ENCODE measurements around the gene CHTOP.
A peak's percentile ranks its signal among the peaks of the same experiment; 100 is the strongest.

CHTOP gene

DNA sequence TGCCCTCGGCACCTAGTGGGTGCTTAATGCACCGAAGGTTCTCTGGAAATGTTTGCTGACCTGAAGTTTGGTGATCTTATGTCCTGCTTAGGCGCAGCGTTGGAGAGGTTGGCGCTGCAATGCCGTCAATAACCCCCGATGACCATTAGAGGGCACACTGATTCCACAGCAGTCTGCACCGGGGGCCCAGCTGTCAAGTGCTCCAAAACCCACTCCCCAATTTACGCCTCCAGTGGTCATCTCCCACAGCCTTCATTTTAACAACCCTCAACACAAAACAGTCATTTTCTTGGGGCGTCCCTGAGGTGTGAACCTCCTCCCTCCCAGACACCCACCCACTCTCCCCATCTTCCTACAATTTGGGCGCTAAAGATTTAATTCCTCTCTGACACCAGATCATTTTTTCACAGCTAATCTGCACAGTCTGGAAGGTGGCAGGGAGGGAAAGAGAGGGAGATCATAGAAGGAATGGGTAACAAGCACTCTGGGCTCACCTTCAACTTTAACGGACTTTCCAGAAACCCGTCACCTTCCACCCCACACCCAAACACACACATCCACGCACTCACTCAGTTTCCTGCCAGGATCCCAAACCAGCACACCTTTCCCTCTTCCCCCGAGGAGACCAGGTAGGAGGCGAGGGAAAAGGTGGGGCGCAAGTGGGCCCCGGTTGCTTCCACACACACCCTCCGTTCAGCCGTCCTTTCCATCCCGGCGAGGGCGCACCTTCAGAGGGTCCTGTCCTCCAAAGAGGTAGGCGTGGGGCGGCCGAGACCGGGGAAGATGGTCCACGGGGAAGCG, 44.1 kb downstream of the CHTOP start (continued):
- TF ChIP-seq, protein P1, sequence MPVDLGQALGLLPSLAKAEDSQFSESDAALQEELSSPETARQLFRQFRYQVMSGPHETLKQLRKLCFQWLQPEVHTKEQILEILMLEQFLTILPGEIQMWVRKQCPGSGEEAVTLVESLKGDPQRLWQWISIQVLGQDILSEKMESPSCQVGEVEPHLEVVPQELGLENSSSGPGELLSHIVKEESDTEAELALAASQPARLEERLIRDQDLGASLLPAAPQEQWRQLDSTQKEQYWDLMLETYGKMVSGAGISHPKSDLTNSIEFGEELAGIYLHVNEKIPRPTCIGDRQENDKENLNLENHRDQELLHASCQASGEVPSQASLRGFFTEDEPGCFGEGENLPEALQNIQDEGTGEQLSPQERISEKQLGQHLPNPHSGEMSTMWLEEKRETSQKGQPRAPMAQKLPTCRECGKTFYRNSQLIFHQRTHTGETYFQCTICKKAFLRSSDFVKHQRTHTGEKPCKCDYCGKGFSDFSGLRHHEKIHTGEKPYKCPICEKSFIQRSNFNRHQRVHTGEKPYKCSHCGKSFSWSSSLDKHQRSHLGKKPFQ (tag by site-specific recombination; IDR thresholded peaks at IDR 0.05) = peak; percentile 25; the same call in 1 of the 2 replicates
- TF ChIP-seq ZSCAN30 (tag by site-specific recombination; IDR thresholded peaks at IDR 0.05) = peak; percentile 76; the same call in 1 of the 2 replicates
- TF ChIP-seq ZNF521 (tag by site-specific recombination; IDR thresholded peaks at IDR 0.05) = no peak
- peak; percentile 63 for TF ChIP-seq ZSCAN16 (tag by site-specific recombination; IDR thresholded peaks at IDR 0.05)
- TF ChIP-seq SP7 (tag by site-specific recombination; IDR thresholded peaks at IDR 0.05) = peak; percentile 31; the same call in 1 of the 2 replicates
- peak; percentile 17; the same call in 1 of the 2 replicates for TF ChIP-seq KLF8 (tag by site-specific recombination; IDR thresholded peaks at IDR 0.05)
- peak; percentile 64; the same call in 1 of the 2 replicates for TF ChIP-seq ZSCAN23 (tag by site-specific recombination; IDR thresholded peaks at IDR 0.05)
- TF ChIP-seq ZFHX2 (tag by site-specific recombination; conservative IDR thresholded peaks at IDR 0.05) = peak; percentile 92
- no peak for TF ChIP-seq ZNF555 (tag by site-specific recombination; conservative IDR thresholded peaks at IDR 0.05)
- peak; percentile 38; the same call in 1 of the 2 replicates for TF ChIP-seq ZBTB10 (tag by site-specific recombination; IDR thresholded peaks at IDR 0.05)
- peak; percentile 56; the same call in 1 of the 2 replicates for TF ChIP-seq ZFP69B (tag by site-specific recombination; IDR thresholded peaks at IDR 0.05)
- TF ChIP-seq, protein P2, sequence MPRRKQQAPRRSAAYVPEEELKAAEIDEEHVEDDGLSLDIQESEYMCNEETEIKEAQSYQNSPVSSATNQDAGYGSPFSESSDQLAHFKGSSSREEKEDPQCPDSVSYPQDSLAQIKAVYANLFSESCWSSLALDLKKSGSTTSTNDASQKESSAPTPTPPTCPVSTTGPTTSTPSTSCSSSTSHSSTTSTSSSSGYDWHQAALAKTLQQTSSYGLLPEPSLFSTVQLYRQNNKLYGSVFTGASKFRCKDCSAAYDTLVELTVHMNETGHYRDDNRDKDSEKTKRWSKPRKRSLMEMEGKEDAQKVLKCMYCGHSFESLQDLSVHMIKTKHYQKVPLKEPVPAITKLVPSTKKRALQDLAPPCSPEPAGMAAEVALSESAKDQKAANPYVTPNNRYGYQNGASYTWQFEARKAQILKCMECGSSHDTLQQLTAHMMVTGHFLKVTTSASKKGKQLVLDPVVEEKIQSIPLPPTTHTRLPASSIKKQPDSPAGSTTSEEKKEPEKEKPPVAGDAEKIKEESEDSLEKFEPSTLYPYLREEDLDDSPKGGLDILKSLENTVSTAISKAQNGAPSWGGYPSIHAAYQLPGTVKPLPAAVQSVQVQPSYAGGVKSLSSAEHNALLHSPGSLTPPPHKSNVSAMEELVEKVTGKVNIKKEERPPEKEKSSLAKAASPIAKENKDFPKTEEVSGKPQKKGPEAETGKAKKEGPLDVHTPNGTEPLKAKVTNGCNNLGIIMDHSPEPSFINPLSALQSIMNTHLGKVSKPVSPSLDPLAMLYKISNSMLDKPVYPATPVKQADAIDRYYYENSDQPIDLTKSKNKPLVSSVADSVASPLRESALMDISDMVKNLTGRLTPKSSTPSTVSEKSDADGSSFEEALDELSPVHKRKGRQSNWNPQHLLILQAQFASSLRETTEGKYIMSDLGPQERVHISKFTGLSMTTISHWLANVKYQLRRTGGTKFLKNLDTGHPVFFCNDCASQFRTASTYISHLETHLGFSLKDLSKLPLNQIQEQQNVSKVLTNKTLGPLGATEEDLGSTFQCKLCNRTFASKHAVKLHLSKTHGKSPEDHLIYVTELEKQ (tag by site-specific recombination; IDR thresholded peaks at IDR 0.05; ENCODE audit: borderline replicate concordance) = 0 out of 2 replicates have a peak, but pooled peaks have one; percentile 10
- TF ChIP-seq ZNF600 (tag by site-specific recombination; IDR thresholded peaks at IDR 0.05) = peak; percentile 85
- TF ChIP-seq, protein P3, sequence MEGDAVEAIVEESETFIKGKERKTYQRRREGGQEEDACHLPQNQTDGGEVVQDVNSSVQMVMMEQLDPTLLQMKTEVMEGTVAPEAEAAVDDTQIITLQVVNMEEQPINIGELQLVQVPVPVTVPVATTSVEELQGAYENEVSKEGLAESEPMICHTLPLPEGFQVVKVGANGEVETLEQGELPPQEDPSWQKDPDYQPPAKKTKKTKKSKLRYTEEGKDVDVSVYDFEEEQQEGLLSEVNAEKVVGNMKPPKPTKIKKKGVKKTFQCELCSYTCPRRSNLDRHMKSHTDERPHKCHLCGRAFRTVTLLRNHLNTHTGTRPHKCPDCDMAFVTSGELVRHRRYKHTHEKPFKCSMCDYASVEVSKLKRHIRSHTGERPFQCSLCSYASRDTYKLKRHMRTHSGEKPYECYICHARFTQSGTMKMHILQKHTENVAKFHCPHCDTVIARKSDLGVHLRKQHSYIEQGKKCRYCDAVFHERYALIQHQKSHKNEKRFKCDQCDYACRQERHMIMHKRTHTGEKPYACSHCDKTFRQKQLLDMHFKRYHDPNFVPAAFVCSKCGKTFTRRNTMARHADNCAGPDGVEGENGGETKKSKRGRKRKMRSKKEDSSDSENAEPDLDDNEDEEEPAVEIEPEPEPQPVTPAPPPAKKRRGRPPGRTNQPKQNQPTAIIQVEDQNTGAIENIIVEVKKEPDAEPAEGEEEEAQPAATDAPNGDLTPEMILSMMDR (tag by site-specific recombination; IDR thresholded peaks at IDR 0.05) = peak; percentile 92
- TF ChIP-seq, protein P4, sequence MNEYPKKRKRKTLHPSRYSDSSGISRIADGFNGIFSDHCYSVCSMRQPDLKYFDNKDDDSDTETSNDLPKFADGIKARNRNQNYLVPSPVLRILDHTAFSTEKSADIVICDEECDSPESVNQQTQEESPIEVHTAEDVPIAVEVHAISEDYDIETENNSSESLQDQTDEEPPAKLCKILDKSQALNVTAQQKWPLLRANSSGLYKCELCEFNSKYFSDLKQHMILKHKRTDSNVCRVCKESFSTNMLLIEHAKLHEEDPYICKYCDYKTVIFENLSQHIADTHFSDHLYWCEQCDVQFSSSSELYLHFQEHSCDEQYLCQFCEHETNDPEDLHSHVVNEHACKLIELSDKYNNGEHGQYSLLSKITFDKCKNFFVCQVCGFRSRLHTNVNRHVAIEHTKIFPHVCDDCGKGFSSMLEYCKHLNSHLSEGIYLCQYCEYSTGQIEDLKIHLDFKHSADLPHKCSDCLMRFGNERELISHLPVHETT (tag by site-specific recombination; IDR thresholded peaks at IDR 0.05) = no peak; the same call in 1 of the 2 replicates
- peak; percentile 81 for TF ChIP-seq ZNF2 (tag by site-specific recombination; IDR thresholded peaks at IDR 0.05)
- 0 out of 2 replicates have a peak, but pooled peaks have one; percentile 11 for TF ChIP-seq ZBTB21 (tag by site-specific recombination; IDR thresholded peaks at IDR 0.05)
- TF ChIP-seq ZBTB17 (tag by site-specific recombination; IDR thresholded peaks at IDR 0.05) = peak; percentile 73
- peak; percentile 75 for TF ChIP-seq ZNF692 (tag by site-specific recombination; IDR thresholded peaks at IDR 0.05)
- TF ChIP-seq WT1 (tag by site-specific recombination; IDR thresholded peaks at IDR 0.05) = 0 out of 2 replicates have a peak, but pooled peaks have one; percentile 49
- no peak for TF ChIP-seq ZNF548 (tag by site-specific recombination; IDR thresholded peaks at IDR 0.05)
- TF ChIP-seq ZNF596 (tag by site-specific recombination; IDR thresholded peaks at IDR 0.05) = no peak
- peak; percentile 27; the same call in 1 of the 2 replicates for TF ChIP-seq ZNF366 (tag by site-specific recombination; conservative IDR thresholded peaks at IDR 0.05)
- TF ChIP-seq ZNF121 (tag by site-specific recombination; IDR thresholded peaks at IDR 0.05) = no peak
- peak; percentile 96 for TF ChIP-seq ZBTB7A (tag by site-specific recombination; IDR thresholded peaks at IDR 0.05; ENCODE audit: low read depth)
